ENCODE results near the gene RARRES1. TPM values are rescaled to one million over a fixed set of nuclear protein-coding genes. Genes with fewer than 3 reads are reported as not detected.

Gene RARRES1, protein sequence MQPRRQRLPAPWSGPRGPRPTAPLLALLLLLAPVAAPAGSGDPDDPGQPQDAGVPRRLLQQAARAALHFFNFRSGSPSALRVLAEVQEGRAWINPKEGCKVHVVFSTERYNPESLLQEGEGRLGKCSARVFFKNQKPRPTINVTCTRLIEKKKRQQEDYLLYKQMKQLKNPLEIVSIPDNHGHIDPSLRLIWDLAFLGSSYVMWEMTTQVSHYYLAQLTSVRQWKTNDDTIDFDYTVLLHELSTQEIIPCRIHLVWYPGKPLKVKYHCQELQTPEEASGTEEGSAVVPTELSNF
- total RNA-seq = 73.1 and 90.3 TPM in 2 replicates
- polyA plus RNA-seq = 36.9 and 40.7 TPM in 2 replicates

GRCh38 chr3:158731938-158732855 is at the start of gene RARRES1:
Gene RARRES1, minus strand, starts transcription at chr3:158732457. Its CDS starts 42 bp downstream, at chr3:158732415.
- H3K9me2 ChIP-seq (replicated peaks; ENCODE audit: insufficient read depth) = no peaks in the 10 kb centered on the region
- WGBS (ENCODE audit: low lambda C conversion rate, missing lambda C conversion rate) = 2% methylated on average over 89 of the region's 101 CpGs
- peak within 1 kb of the TSS; percentile 92 for H3K4me2 ChIP-seq
- peak within 1 kb of the TSS; percentile 64 for H3K27ac ChIP-seq
- H3K79me2 ChIP-seq = peaks cover 9% of the 10 kb centered on the region
- peak within 1 kb of the TSS; percentile 44 for H3K4me3 ChIP-seq
- H3K36me3 ChIP-seq (replicated peaks; ENCODE audit: insufficient read depth, low read depth) = no peaks in the 10 kb centered on the region
- peaks cover 7% of the 10 kb centered on the region for H3K4me1 ChIP-seq (ENCODE audit: insufficient read depth)
- H4K20me1 ChIP-seq (ENCODE audit: insufficient read depth, poor library complexity, severe bottlenecking) = no peaks in the 10 kb centered on the region
- H2AFZ ChIP-seq = peak within 1 kb of the TSS; percentile 96
- DNase-seq (ENCODE audit: low spot score) = peak; percentile 88
- H3K27me3 ChIP-seq = no peaks in the 10 kb centered on the region
- TF ChIP-seq EZH2phosphoT487 (IDR thresholded peaks at IDR 0.05; ENCODE audit: low read depth, severe bottlenecking, unreplicated experiment) = no peak
- TF ChIP-seq EZH2 (IDR thresholded peaks at IDR 0.05; ENCODE audit: borderline replicate concordance) = no peak
- TF ChIP-seq CTCF (IDR thresholded peaks at IDR 0.05; ENCODE audit: poor library complexity) = no peak
- no peaks in the 10 kb centered on the region for H3K9me3 ChIP-seq (ENCODE audit: low read depth)

DNA sequence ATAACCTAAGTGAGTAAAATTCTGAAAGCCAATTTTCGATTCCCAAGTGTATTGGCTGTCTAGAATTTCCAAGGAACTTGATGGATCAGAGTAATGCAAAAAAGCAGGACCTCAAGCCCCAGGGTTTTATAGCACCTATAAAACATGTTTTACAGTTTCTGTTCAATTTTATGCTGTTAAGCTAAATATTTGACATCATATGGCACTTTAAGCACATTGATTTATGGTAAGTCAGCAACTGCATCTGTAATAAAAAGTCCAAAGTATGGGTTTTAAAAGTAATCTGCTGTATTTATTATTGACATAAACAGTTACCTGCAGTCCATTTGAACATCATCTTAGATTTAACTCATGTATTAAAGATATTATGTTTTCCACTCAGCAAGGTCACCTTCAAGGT is 49.6 kb upstream of the RARRES1 start:
- 47% methylated on average over 1 of the region's 1 CpG for WGBS (ENCODE audit: low lambda C conversion rate, missing lambda C conversion rate)
- H3K9me2 ChIP-seq (replicated peaks; ENCODE audit: insufficient read depth) = no peaks in the 10 kb centered on the region
- H3K4me1 ChIP-seq (ENCODE audit: insufficient read depth) = peaks cover 27% of the 10 kb centered on the region
- H3K36me3 ChIP-seq (replicated peaks; ENCODE audit: insufficient read depth, low read depth) = no peaks in the 10 kb centered on the region
- H2AFZ ChIP-seq = no peak overlapping the region
- H3K4me2 ChIP-seq = peak overlapping the region; percentile 1
- no peak for DNase-seq (ENCODE audit: low spot score)
- H3K27ac ChIP-seq = peak overlapping the region; percentile 24
- no peak overlapping the region for H3K4me3 ChIP-seq
- no peaks in the 10 kb centered on the region for H3K79me2 ChIP-seq
- no peaks in the 10 kb centered on the region for H3K27me3 ChIP-seq
- H3K9me3 ChIP-seq (ENCODE audit: low read depth) = no peaks in the 10 kb centered on the region
- no peaks in the 10 kb centered on the region for H4K20me1 ChIP-seq (ENCODE audit: insufficient read depth, poor library complexity, severe bottlenecking)
- TF ChIP-seq EZH2 (IDR thresholded peaks at IDR 0.05; ENCODE audit: borderline replicate concordance) (no peak), EZH2phosphoT487 (IDR thresholded peaks at IDR 0.05; ENCODE audit: low read depth, severe bottlenecking, unreplicated experiment) (no peak), CTCF (IDR thresholded peaks at IDR 0.05; ENCODE audit: poor library complexity) (no peak)

DNA sequence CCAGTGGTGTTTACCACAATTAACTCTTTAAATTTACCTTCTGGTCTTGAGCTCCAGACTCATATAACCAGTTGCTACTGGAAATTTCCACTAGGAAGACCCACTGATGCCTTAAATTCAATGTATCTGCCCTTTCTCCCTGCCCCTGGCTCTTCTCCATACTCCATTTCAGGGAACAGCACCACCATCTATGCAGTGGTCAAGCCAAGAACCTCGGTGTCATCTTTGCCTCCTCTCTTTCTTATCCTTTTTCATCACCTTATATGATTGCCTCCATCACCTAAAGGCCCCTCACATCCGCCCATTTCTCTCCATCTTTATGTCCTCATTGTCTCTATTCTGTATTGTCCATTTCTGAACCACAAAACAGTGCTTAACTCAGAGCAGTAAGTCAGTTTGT is 48.9 kb upstream of the RARRES1 start:
- WGBS (ENCODE audit: low lambda C conversion rate, missing lambda C conversion rate) = 91% methylated on average over 2 of the region's 2 CpGs
- TF ChIP-seq EZH2phosphoT487 (IDR thresholded peaks at IDR 0.05; ENCODE audit: low read depth, severe bottlenecking, unreplicated experiment) (no peak), CTCF (IDR thresholded peaks at IDR 0.05; ENCODE audit: poor library complexity) (no peak), EZH2 (IDR thresholded peaks at IDR 0.05; ENCODE audit: borderline replicate concordance) (no peak)
- DNase-seq (ENCODE audit: low spot score) = no peak
- Histone ChIP-seq H3K4me3 (no peak overlapping the region), H3K79me2 (no peaks in the 10 kb centered on the region), H4K20me1 (ENCODE audit: insufficient read depth, poor library complexity, severe bottlenecking) (no peaks in the 10 kb centered on the region), H3K4me2 (no peak overlapping the region), H2AFZ (no peak overlapping the region), H3K27me3 (no peaks in the 10 kb centered on the region), H3K36me3 (replicated peaks; ENCODE audit: insufficient read depth, low read depth) (no peaks in the 10 kb centered on the region), H3K27ac (peak overlapping the region; percentile 24), H3K4me1 (ENCODE audit: insufficient read depth) (peaks cover 27% of the 10 kb centered on the region), H3K9me2 (replicated peaks; ENCODE audit: insufficient read depth) (no peaks in the 10 kb centered on the region), H3K9me3 (ENCODE audit: low read depth) (no peaks in the 10 kb centered on the region)

Measured in hepatocyte (in vitro differentiated cells).